Karpas-422 (cell line): ENCODE measurements around the gene EP300. TPM values are rescaled to one million over a fixed set of nuclear protein-coding genes. Genes with fewer than 3 reads are reported as not detected.
"Not testable (repeated sequence)": the region's sequence is repeated elsewhere in the genome, so short reads cannot be mapped to it uniquely, and the experiment has no call there.

Experiments used
- DNase-seq: peaks from one replicate; pipeline ENCODE4 v3.0.0-alpha.2; 2015
- H2AFZ ChIP-seq: fragments of 200-600 bp; sonication (generic); 2 replicates; pipeline ENCODE4 v1.6.1; 2014; ENCODE audit warnings: antibody characterized with exemption, low read length, mixed read lengths
- H3K27ac ChIP-seq: fragments of 200-600 bp; sonication (generic); 2 replicates; pipeline ENCODE4 v1.5.1; 2014; ENCODE audit warnings: mild to moderate bottlenecking, low read length, moderate library complexity
- H3K27me3 ChIP-seq: fragments of 200-600 bp; sonication (generic); 2 replicates; pipeline ENCODE4 v1.6.1; 2014; ENCODE audit warnings: low read length, mixed read lengths
- H3K36me3 ChIP-seq: fragments of 200-600 bp; sonication (generic); 2 replicates; pipeline ENCODE4 v1.6.1; 2014; ENCODE audit warnings: low read length, mixed read lengths; ENCODE audit not compliant: insufficient read depth
- H3K4me1 ChIP-seq: fragments of 200-600 bp; sonication (generic); 2 replicates; pipeline ENCODE4 v1.6.1; 2014; ENCODE audit warnings: mild to moderate bottlenecking, low read length, mixed read lengths
- H3K4me2 ChIP-seq: fragments of 200-600 bp; sonication (generic); 2 replicates; pipeline ENCODE4 v1.6.1; 2014; ENCODE audit warnings: low read length, low read depth, mild to moderate bottlenecking; ENCODE audit not compliant: poor library complexity, severe bottlenecking
- H3K4me3 ChIP-seq: fragments of 200-600 bp; sonication (generic); 2 replicates; pipeline ENCODE4 v1.5.1; 2014; ENCODE audit warnings: mild to moderate bottlenecking, antibody characterized with exemption, low read length, mixed read lengths
- H3K79me2 ChIP-seq: fragments of 200-600 bp; sonication (generic); 2 replicates; pipeline ENCODE4 v1.6.1; 2014; ENCODE audit warnings: mild to moderate bottlenecking, low read length, mixed read lengths
- H3K9ac ChIP-seq: fragments of 200-600 bp; sonication (generic); 2 replicates; pipeline ENCODE4 v1.6.0; 2014; ENCODE audit warnings: low read length
- H3K9me2 ChIP-seq: fragments of 200-600 bp; sonication (generic), shearing (Covaris generic); replicated peaks from 2 replicates; pipeline ENCODE4 v1.6.0; 2014; ENCODE audit warnings: mild to moderate bottlenecking, low read length, moderate library complexity; ENCODE audit not compliant: insufficient read depth
- H3K9me3 ChIP-seq: fragments of 300-700, 200-600 bp; sonication (generic); 2 replicates; pipeline ENCODE4 v1.6.1; 2014; ENCODE audit warnings: low read length, mixed read lengths
- H4K20me1 ChIP-seq: fragments of 200-600 bp; sonication (generic); 2 replicates; pipeline ENCODE4 v1.6.1; 2014; ENCODE audit warnings: mild to moderate bottlenecking, antibody characterized with exemption, low read length, low read depth; ENCODE audit not compliant: insufficient read depth
- total RNA-seq: library from RNA; depleted of rRNA; stranded (reverse); fragments of >200 nt; shearing (Covaris generic); gene quantifications from 2 replicates; pipeline ENCODE4 v1.2.3, GENCODE V29; 2014; ENCODE audit warnings: low replicate concordance

Gene EP300
- total RNA-seq, 1 experiment from 2014 or later, result 63.8 TPM

- Histone ChIP-seq H3K4me2 (peak overlapping the region; percentile 87), H3K36me3 (peaks cover 28% of the 10 kb centered on the region), H2AFZ (no peak overlapping the region), H3K9me2 (no peaks in the 10 kb centered on the region), H3K27ac (peak overlapping the region; percentile 94; the same call in 1 of the 2 replicates), H3K9me3 (no peaks in the 10 kb centered on the region), H3K27me3 (no peaks in the 10 kb centered on the region), H3K4me1 (peaks cover 37% of the 10 kb centered on the region), H3K4me3 (peak overlapping the region; percentile 76), H3K79me2 (peaks cover 69% of the 10 kb centered on the region), H3K9ac (peak overlapping the region; percentile 99), H4K20me1 (peaks cover 47% of the 10 kb centered on the region)
- DNase-seq, result peak; percentile 77
These were observed 1.7 kb downstream of the EP300 start for GRCh38 chr22:41094041-41094593.

- H3K27ac ChIP-seq, result 0 out of 2 replicates have a peak overlapping the region, but pooled peaks have one; percentile 19
- peak overlapping the region; percentile 87 for H3K4me2 ChIP-seq
- H3K36me3 ChIP-seq, result peaks cover 33% of the 10 kb centered on the region
- H3K9ac ChIP-seq, result no peak overlapping the region; the same call in 1 of the 2 replicates
- peaks cover 60% of the 10 kb centered on the region for H4K20me1 ChIP-seq
- no peak for DNase-seq
- peaks cover 92% of the 10 kb centered on the region for H3K79me2 ChIP-seq
- no peaks in the 10 kb centered on the region for H3K27me3 ChIP-seq
- H3K4me1 ChIP-seq, result peaks cover 33% of the 10 kb centered on the region
- no peak overlapping the region for H2AFZ ChIP-seq
- no peaks in the 10 kb centered on the region for H3K9me2 ChIP-seq
- H3K4me3 ChIP-seq, result peak overlapping the region; percentile 76; the same call in 1 of the 2 replicates
- H3K9me3 ChIP-seq, result no peaks in the 10 kb centered on the region
These were observed 4.0 kb downstream of the EP300 start for GRCh38 chr22:41096391-41096790.

GRCh38 chr22:41096841-41097240, 4.4 kb downstream of the EP300 start:
- H3K4me2 ChIP-seq, result no peak overlapping the region
- H3K36me3 ChIP-seq, result peaks cover 34% of the 10 kb centered on the region
- no peaks in the 10 kb centered on the region for H3K9me3 ChIP-seq
- H4K20me1 ChIP-seq, result peaks cover 60% of the 10 kb centered on the region
- no peak overlapping the region for H2AFZ ChIP-seq
- H3K4me1 ChIP-seq, result peaks cover 33% of the 10 kb centered on the region
- H3K9me2 ChIP-seq, result no peaks in the 10 kb centered on the region
- no peak overlapping the region for H3K27ac ChIP-seq
- H3K27me3 ChIP-seq, result no peaks in the 10 kb centered on the region
- H3K9ac ChIP-seq, result no peak overlapping the region
- no peak for DNase-seq
- peaks cover 96% of the 10 kb centered on the region for H3K79me2 ChIP-seq
- no peak overlapping the region for H3K4me3 ChIP-seq

- H3K4me2 ChIP-seq, result no peak overlapping the region
- no peak for DNase-seq
- H3K4me1 ChIP-seq, result peaks cover 30% of the 10 kb centered on the region
These were observed 6.6 kb downstream of the EP300 start for GRCh38 chr22:41099036-41099435.

GRCh38 chr22:41106122-41106968, 14.0 kb downstream of the EP300 start:
- H3K79me2 ChIP-seq, result peaks cover 96% of the 10 kb centered on the region
- no peaks in the 10 kb centered on the region for H3K4me1 ChIP-seq
- no peaks in the 10 kb centered on the region for H3K9me3 ChIP-seq
- no peak for DNase-seq
- no peak overlapping the region for H2AFZ ChIP-seq
- no peak overlapping the region for H3K4me3 ChIP-seq
- H3K27me3 ChIP-seq, result no peaks in the 10 kb centered on the region
- peaks cover 22% of the 10 kb centered on the region for H4K20me1 ChIP-seq
- no peak overlapping the region for H3K9ac ChIP-seq
- H3K36me3 ChIP-seq, result peaks cover 13% of the 10 kb centered on the region; the same call in 1 of the 2 replicates
- H3K4me2 ChIP-seq, result no peak overlapping the region
- H3K9me2 ChIP-seq, result no peaks in the 10 kb centered on the region
- H3K27ac ChIP-seq, result no peak overlapping the region

More at GRCh38 chr22:41099036-41099435, 6.6 kb downstream of the EP300 start:
- Histone ChIP-seq H3K27ac (no peak overlapping the region), H3K4me3 (no peak overlapping the region), H3K79me2 (peaks cover 100% of the 10 kb centered on the region), H3K27me3 (no peaks in the 10 kb centered on the region), H3K9me2 (no peaks in the 10 kb centered on the region), H3K36me3 (peaks cover 35% of the 10 kb centered on the region), H3K9me3 (no peaks in the 10 kb centered on the region), H4K20me1 (peaks cover 67% of the 10 kb centered on the region), H3K9ac (no peak overlapping the region), H2AFZ (no peak overlapping the region)

GRCh38 chr22:41106969-41107325, 14.6 kb downstream of the EP300 start:
- H3K27me3 ChIP-seq, H3K4me2 ChIP-seq, H3K9me2 ChIP-seq, H3K4me1 ChIP-seq, H3K27ac ChIP-seq, DNase-seq, H3K9ac ChIP-seq, H2AFZ ChIP-seq, H3K4me3 ChIP-seq, H3K9me3 ChIP-seq: not testable (repeated sequence)
- Histone ChIP-seq H4K20me1 (peaks cover 22% of the 10 kb centered on the region), H3K79me2 (peaks cover 94% of the 10 kb centered on the region), H3K36me3 (peaks cover 14% of the 10 kb centered on the region; the same call in 1 of the 2 replicates)

GRCh38 chr22:41110968-41111367, 18.6 kb downstream of the EP300 start:
- DNase-seq, result no peak
- H3K9ac ChIP-seq, result no peak overlapping the region
- H3K36me3 ChIP-seq, result peaks cover 30% of the 10 kb centered on the region
- peaks cover 94% of the 10 kb centered on the region for H3K79me2 ChIP-seq
- no peaks in the 10 kb centered on the region for H3K27me3 ChIP-seq
- no peak overlapping the region for H3K4me2 ChIP-seq
- H3K4me3 ChIP-seq, result no peak overlapping the region
- H2AFZ ChIP-seq, result no peak overlapping the region
- H3K9me2 ChIP-seq, result no peaks in the 10 kb centered on the region
- no peak overlapping the region for H3K27ac ChIP-seq
- H3K4me1 ChIP-seq, result no peaks in the 10 kb centered on the region
- peaks cover 11% of the 10 kb centered on the region; the same call in 1 of the 2 replicates for H4K20me1 ChIP-seq
- no peaks in the 10 kb centered on the region for H3K9me3 ChIP-seq

GRCh38 chr22:41116342-41116741, 23.9 kb downstream of the EP300 start:
- Histone ChIP-seq H3K4me2 (no peak overlapping the region), H3K4me3 (no peak overlapping the region), H3K27ac (no peak overlapping the region), H3K79me2 (peaks cover 93% of the 10 kb centered on the region), H3K9me2 (no peaks in the 10 kb centered on the region), H3K4me1 (no peaks in the 10 kb centered on the region), H2AFZ (no peak overlapping the region), H3K27me3 (no peaks in the 10 kb centered on the region), H3K36me3 (peaks cover 55% of the 10 kb centered on the region), H3K9me3 (no peaks in the 10 kb centered on the region), H4K20me1 (peaks cover 17% of the 10 kb centered on the region; the same call in 1 of the 2 replicates), H3K9ac (no peak overlapping the region)
- no peak for DNase-seq
